Loucy (cell line): ENCODE data around the gene CSF3.

ENCODE experiments used
- EZH2phosphoT487 ChIP-seq: fragments of 200-600 bp; IDR thresholded peaks from 2 replicates; pipeline ENCODE4 v1.6.1; 2018; ENCODE audit warnings: antibody characterized with exemption, mild to moderate bottlenecking, moderate library complexity, borderline replicate concordance
- TF ChIP-seq, protein P1 (sequence below): fragments of 200-600 bp; sonication (generic); conservative IDR thresholded peaks from 2 replicates; pipeline ENCODE4 v1.5.1; 2014; ENCODE audit warnings: mild to moderate bottlenecking, antibody characterized with exemption, low read length

- TF ChIP-seq, protein P1, sequence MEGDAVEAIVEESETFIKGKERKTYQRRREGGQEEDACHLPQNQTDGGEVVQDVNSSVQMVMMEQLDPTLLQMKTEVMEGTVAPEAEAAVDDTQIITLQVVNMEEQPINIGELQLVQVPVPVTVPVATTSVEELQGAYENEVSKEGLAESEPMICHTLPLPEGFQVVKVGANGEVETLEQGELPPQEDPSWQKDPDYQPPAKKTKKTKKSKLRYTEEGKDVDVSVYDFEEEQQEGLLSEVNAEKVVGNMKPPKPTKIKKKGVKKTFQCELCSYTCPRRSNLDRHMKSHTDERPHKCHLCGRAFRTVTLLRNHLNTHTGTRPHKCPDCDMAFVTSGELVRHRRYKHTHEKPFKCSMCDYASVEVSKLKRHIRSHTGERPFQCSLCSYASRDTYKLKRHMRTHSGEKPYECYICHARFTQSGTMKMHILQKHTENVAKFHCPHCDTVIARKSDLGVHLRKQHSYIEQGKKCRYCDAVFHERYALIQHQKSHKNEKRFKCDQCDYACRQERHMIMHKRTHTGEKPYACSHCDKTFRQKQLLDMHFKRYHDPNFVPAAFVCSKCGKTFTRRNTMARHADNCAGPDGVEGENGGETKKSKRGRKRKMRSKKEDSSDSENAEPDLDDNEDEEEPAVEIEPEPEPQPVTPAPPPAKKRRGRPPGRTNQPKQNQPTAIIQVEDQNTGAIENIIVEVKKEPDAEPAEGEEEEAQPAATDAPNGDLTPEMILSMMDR: no peak
- TF ChIP-seq EZH2phosphoT487: no peak
Measured at GRCh38 chr17:40018211-40019121, 3.2 kb downstream of the CSF3 start.
